Kidney epithelial cell (primary cell): ENCODE data around the gene LILRA2. TPM values are rescaled to one million over a fixed set of nuclear protein-coding genes. Genes with fewer than 3 reads are reported as not detected.
"Not testable (repeated sequence)": the region's sequence is repeated elsewhere in the genome, so short reads cannot be mapped to it uniquely, and the experiment has no call there.

Source experiments
- DNase-seq: peaks from one replicate; pipeline ENCODE4 v3.0.0-alpha.2; 2010; ENCODE audit warnings: low read depth
- H3K27me3 ChIP-seq: 2 replicates; pipeline ENCODE4 v1.6.0; 2011; ENCODE audit warnings: low read length; ENCODE audit not compliant: control insufficient read depth, insufficient read depth
- H3K36me3 ChIP-seq: 2 replicates; pipeline ENCODE4 v1.5.1; 2011; ENCODE audit warnings: low read length; ENCODE audit not compliant: control insufficient read depth, insufficient read depth
- H3K4me3 ChIP-seq: 2 replicates; pipeline ENCODE4 v1.5.1; 2011; ENCODE audit warnings: low read depth, mild to moderate bottlenecking, control low read depth, low read length
- total RNA-seq: library from RNA; depleted of rRNA; stranded (reverse); fragments of >200 nt; gene quantifications from 2 replicates; pipeline ENCODE4 v1.2.3, GENCODE V29; 2015
- TF ChIP-seq, protein P1 (sequence below): IDR thresholded peaks from 2 replicates; pipeline ENCODE4 v1.5.1; 2011; ENCODE audit warnings: mild to moderate bottlenecking, moderate library complexity, low read length, control low read depth, inconsistent platforms; ENCODE audit not compliant: insufficient read depth, poor library complexity, severe bottlenecking

The LILRA2 gene
- total RNA-seq, 1 donor from 2014 or later = not detected

DNA sequence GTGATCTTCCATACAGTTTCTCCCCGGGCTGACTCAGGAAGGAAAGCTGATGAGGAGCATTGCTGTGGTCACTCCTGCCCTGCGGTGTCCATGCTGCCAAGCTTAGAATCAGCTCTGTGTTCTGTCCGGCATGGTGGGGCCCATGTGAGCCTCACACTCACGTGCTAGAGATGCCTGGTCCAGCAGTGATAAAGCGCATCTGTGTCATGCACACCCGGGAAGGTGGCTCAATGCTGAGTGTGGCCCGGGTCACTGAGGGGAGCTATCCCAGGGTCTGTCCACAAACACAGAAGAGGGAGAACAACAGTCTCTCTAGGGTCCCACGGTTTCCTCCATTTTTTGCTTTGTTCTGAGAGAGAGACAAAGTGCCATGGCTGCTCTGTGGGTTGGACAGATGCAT, 53.2 kb downstream of the LILRA2 start:
- no peak overlapping the region for H3K4me3 ChIP-seq
- TF ChIP-seq, protein P1, sequence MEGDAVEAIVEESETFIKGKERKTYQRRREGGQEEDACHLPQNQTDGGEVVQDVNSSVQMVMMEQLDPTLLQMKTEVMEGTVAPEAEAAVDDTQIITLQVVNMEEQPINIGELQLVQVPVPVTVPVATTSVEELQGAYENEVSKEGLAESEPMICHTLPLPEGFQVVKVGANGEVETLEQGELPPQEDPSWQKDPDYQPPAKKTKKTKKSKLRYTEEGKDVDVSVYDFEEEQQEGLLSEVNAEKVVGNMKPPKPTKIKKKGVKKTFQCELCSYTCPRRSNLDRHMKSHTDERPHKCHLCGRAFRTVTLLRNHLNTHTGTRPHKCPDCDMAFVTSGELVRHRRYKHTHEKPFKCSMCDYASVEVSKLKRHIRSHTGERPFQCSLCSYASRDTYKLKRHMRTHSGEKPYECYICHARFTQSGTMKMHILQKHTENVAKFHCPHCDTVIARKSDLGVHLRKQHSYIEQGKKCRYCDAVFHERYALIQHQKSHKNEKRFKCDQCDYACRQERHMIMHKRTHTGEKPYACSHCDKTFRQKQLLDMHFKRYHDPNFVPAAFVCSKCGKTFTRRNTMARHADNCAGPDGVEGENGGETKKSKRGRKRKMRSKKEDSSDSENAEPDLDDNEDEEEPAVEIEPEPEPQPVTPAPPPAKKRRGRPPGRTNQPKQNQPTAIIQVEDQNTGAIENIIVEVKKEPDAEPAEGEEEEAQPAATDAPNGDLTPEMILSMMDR = no peak
- DNase-seq = no peak
- H3K27me3 ChIP-seq = no peaks in the 10 kb centered on the region
- no peaks in the 10 kb centered on the region for H3K36me3 ChIP-seq

DNA sequence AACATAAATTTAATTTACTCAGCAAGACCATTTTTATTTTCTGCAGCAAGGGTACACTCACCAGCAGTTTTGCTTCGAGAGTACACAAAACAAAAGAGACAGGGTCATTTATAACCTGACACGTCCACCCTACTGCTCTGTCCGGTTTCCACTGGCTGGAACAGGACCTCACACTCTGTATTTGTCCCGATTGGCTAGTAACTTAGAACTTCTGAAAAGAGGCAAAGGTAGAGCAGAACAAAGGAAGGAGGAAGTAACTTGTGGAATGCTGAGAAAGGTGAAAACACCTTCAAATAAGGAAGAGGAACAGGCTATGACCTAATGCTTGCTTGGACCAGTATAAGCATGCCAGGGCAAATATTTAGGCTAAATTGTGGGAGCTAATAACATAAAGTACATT, 54.3 kb downstream of the LILRA2 start:
- H3K4me3 ChIP-seq, H3K36me3 ChIP-seq, H3K27me3 ChIP-seq, DNase-seq: not testable (repeated sequence)

DNA sequence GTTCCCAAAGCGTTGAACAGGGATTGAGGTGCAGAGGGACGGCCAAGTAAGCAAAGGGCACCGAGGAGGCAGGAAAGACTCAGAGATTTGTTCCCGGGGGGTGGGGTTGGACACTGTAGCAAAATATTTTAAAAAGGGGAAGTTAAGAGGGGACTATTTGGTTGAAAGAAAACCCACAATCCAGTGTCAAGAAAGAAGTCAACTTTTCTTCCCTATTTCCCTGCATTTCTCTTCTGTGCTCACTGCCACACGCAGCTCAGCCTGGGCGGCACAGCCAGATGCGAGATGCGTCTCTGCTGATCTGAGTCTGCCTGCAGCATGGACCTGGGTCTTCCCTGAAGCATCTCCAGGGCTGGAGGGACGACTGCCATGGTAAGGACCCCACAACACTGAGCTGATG, 56.7 kb downstream of the LILRA2 start, which contains the start of gene LILRB1:
TSS of gene LILRB1 (plus strand) at position 223 of the 400 bp plus-strand sequence. CDS start 590 bp downstream, outside the sequence.
- H3K27me3 ChIP-seq, H3K36me3 ChIP-seq, H3K4me3 ChIP-seq, DNase-seq: not testable (repeated sequence)

DNA sequence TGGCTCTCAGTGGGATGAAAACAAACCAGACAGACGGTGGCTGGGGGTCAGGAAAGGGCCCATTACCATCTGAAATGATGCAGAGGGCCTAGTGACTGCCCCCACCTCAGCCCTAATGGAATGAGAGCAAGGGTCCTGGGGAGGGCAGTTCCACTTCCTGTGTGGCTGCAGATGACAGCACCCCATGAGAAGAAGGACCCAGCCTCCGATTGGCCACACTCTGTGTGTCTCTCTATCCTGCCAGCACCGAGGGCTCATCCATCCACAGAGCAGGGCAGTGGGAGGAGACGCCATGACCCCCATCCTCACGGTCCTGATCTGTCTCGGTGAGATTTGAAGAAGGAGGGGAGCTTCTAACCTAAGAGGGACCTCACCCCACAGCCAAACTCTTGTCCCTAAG, 57.2 kb downstream of the LILRA2 start:
- Histone ChIP-seq H3K36me3 (no peaks in the 10 kb centered on the region), H3K4me3 (no peak overlapping the region), H3K27me3 (no peaks in the 10 kb centered on the region)
- no peak for DNase-seq
- TF ChIP-seq, protein P1 = no peak

DNA sequence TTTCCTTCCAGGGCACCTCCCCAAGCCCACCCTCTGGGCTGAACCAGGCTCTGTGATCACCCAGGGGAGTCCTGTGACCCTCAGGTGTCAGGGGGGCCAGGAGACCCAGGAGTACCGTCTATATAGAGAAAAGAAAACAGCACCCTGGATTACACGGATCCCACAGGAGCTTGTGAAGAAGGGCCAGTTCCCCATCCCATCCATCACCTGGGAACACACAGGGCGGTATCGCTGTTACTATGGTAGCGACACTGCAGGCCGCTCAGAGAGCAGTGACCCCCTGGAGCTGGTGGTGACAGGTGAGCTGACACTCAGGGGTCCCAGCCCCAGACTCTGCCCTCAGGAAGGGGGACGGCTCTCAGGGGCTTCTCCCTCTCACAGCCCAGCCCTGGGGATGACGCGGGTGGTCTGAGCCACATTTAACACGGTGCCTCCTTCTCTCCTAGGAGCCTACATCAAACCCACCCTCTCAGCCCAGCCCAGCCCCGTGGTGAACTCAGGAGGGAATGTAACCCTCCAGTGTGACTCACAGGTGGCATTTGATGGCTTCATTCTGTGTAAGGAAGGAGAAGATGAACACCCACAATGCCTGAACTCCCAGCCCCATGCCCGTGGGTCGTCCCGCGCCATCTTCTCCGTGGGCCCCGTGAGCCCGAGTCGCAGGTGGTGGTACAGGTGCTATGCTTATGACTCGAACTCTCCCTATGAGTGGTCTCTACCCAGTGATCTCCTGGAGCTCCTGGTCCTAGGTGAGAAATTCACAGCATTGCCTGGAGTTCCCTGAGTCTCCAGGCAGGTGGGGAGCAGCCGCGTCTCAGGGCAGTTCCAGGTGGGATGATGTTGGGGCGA, 58.1 kb downstream of the LILRA2 start:
- not testable (repeated sequence) for H3K27me3 ChIP-seq, H3K36me3 ChIP-seq, DNase-seq, H3K4me3 ChIP-seq

DNA sequence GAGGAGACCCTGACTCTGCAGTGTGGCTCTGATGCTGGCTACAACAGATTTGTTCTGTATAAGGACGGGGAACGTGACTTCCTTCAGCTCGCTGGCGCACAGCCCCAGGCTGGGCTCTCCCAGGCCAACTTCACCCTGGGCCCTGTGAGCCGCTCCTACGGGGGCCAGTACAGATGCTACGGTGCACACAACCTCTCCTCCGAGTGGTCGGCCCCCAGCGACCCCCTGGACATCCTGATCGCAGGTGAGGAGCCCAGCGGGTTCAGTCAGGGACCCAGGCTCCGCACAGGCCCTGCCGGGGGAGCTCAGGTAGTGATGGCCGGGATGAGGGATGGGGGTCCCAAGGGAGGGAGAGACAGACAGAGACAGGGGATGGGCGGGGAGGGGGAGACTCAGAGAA, 58.9 kb downstream of the LILRA2 start:
- H3K36me3 ChIP-seq, H3K27me3 ChIP-seq, DNase-seq, H3K4me3 ChIP-seq: not testable (repeated sequence)

DNA sequence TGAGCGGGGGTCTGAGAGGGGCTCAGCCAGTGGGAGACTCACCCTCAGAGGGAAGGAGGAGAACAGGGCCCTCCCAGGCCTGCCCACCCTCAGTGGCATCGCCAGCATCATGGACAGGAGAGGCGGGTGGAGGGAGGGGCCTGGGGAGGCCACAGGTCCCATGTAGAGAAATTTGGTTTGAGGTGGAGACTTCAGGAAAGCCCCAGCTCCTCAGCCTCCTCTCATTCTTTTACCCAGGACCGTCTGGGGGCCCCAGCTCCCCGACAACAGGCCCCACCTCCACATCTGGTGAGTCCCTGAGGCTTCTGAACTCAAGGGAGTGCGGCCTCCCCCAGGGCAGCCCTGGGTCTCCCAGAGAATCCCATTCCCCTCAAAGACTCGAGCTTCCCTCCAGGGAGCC, 59.8 kb downstream of the LILRA2 start:
- DNase-seq = no peak
- TF ChIP-seq, protein P1 = no peak
- Histone ChIP-seq H3K4me3 (no peak overlapping the region), H3K27me3 (no peaks in the 10 kb centered on the region), H3K36me3 (no peaks in the 10 kb centered on the region)

DNA sequence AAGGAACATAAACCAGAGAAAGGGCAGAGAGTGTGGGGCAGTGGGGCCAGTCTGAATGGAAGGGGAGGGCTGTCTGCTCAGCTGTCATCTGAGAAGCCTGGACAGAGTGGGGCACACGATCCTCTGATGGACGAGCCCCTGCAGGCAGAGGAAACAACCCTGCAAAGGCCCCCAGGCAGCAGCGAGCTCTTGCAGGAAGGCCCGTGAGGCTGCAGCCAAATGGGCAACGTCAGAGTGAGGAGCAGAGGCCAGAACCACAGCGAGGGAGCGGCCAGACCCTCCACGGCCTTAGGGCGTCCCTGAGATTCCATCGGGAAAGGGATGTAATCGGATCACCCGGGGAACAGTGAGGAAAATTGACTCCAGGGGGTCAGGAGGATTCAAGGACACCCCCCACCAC, 62.5 kb downstream of the LILRA2 start:
- not testable (repeated sequence) for H3K4me3 ChIP-seq, H3K27me3 ChIP-seq, H3K36me3 ChIP-seq, DNase-seq
